WI38 (cell line): Measurements from ENCODE around the gene NEUROG3.

Experiments
- H3K4me3 ChIP-seq: 2 replicates; pipeline ENCODE4 v1.5.1; 2011; ENCODE audit warnings: low read depth, mild to moderate bottlenecking, control low read depth, low read length
- CTCF ChIP-seq: IDR thresholded peaks from 2 replicates; pipeline ENCODE4 v1.5.1; 2012; ENCODE audit warnings: low read depth, mild to moderate bottlenecking, control low read depth, low read length

The NEUROG3 gene

GRCh38 chr10:69559525-69559924 lies 13.7 kb downstream of the NEUROG3 start:
- TF ChIP-seq CTCF: no peak
- H3K4me3 ChIP-seq: no peak overlapping the region

- TF ChIP-seq CTCF: no peak
Measured at GRCh38 chr10:69558559-69558958, 14.7 kb downstream of the NEUROG3 start.

GRCh38 chr10:69554611-69555010 lies 18.6 kb downstream of the NEUROG3 start:
- no peak overlapping the region for H3K4me3 ChIP-seq
- no peak for TF ChIP-seq CTCF

More at GRCh38 chr10:69558559-69558958, 14.7 kb downstream of the NEUROG3 start:
- no peak overlapping the region for H3K4me3 ChIP-seq

- no peak for TF ChIP-seq CTCF
Measured at GRCh38 chr10:69553328-69553727, 19.9 kb downstream of the NEUROG3 start.

GRCh38 chr10:69552268-69552667 lies 21.0 kb downstream of the NEUROG3 start:
- no peak for TF ChIP-seq CTCF
- H3K4me3 ChIP-seq: no peak overlapping the region

More at GRCh38 chr10:69553328-69553727, 19.9 kb downstream of the NEUROG3 start:
- no peak overlapping the region for H3K4me3 ChIP-seq

GRCh38 chr10:69549959-69550358 lies 23.3 kb downstream of the NEUROG3 start:
- H3K4me3 ChIP-seq: no peak overlapping the region
- no peak for TF ChIP-seq CTCF

- H3K4me3 ChIP-seq: no peak overlapping the region
- TF ChIP-seq CTCF: no peak
Measured at GRCh38 chr10:69541463-69541862, 31.8 kb downstream of the NEUROG3 start.
